Stimulated activated CD4-positive, alpha-beta T cell treated with anti-CD3 and anti-CD28 coated beads, Interleukin-1b, Interleukin-23, amount 100 ng/mL, for 48 hours (primary cell): Measurements from ENCODE around the gene LCTL.
"Not testable (repeated sequence)": the region's sequence is repeated elsewhere in the genome, so short reads cannot be mapped to it uniquely, and the experiment has no call there.

Source experiments
- DNase-seq: peaks from one replicate; pipeline ENCODE4 v3.0.0-alpha.2; 2020

LCTL gene

DNA sequence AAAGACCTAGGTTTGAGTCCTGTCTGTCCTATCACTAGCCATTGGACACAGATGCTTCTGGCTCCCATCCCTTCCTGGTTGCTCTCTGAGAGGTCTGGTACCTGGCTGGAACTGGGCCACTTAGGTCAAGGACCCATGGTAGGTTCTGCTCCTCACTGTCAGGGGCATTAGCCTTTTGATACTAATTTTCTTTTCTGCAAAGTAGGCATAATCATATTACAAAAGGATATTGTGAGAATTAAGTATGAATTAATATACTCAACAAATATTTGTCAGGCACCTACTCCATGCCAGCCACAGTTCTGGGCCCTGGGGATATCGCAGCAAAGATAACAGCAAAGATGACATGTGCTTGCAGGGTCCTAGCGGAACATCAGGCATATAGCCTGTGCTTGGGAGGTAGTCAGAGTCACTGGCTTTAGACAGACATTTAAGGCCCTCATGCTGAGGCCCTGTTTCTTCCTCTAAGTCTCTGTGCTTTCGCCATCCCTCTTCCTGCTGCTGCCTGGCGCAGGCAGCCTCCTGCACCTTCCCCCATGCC is 25.6 kb upstream of the LCTL start:
- no peak for DNase-seq

DNA sequence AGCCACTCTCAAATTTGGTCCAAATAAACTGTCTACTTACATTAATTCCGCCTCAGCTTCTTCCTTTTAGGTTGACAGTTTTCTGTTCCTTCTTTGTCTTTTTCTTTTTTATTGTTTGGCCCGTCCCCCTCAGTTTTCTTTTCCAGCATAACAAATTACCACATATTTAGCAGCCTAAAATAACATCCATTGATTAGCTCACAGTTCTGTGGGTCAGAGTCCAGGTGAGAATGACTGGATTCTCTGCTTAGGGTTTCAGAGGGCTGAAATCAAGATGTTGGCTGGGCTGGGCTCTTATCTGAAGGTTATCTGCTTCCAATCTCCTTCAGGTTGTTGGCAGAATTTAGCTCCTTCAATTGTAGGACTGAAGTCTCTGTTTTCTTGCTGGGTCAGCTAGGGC is 24.6 kb upstream of the LCTL start:
- no peak for DNase-seq

DNA sequence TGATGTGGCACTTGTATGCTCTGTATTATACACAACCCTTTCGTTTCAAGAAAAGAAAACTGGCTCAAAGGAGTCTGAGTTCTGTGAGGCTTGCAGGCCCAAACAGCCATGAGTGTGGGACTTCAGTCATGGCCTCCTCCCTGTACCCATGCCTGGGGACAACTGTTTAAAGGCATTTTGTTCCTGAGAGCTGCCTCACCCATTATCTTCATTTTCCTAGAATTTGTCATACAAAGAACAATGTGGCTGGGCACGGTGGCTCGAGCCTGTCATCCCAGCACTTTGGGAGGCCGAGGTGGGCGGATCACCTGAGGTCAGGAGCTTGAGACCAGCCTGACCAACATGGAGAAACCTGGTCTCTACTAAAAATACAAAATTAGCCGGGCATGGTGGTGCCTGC is 23.6 kb upstream of the LCTL start:
- not testable (repeated sequence) for DNase-seq

DNA sequence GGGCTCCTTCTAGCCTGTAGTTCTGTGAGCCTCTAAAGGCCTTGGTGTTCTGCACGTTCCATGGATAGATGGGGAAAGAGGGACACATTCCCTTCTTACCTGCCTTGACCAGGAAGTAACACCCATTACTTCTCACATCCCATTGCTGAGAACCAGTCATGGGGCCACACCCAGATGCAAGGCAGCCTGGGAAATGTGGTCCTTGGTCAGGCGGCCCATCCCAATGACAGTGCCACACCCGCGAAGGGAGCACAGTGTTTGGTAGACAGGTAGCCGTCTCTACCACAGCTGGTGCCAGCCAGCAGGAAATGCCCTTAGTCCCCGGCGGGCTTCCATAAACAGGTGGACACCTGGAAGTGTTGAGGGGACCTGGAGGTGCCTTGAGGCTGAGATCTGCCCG is 23.2 kb upstream of the LCTL start:
- DNase-seq: no peak

DNA sequence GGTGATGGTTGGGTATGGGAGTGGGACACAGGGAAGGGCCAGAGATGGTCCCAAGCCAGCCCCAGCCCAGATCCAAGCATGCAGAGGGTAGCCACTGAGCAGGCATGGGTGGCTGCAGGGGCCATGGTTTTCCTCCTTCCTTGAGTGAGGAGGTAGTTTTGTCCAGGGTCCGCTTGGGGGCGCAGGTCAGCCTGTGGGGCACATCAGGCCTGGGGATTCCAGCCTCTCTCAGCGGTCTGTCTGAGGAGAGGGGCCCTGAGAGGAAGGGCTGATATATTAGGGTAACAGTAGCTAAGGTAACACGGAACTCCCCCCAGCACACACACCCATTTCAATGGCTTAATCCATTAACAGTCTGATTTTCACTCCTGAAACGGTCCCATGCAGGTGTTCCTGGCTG is 22.7 kb upstream of the LCTL start:
- DNase-seq: no peak

DNA sequence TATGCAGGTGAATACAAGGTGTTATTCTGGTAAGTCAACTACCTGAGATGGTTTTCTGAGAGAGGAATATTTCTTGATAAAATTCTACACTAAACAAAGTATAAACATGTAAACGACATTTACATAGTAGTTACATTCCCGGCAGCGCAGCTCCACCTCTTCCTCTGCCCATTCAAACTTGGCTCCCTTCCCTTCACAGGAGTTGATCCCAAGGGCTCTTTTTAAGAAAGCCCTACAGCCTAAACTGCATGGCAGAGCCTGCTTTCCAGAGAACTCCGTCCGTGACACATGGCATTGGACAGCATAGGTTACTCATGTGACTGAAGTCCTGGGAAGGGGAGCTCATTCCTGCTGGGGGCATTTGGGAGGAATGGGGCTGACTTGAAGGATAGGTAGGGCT is 22.0 kb upstream of the LCTL start:
- no peak for DNase-seq

DNA sequence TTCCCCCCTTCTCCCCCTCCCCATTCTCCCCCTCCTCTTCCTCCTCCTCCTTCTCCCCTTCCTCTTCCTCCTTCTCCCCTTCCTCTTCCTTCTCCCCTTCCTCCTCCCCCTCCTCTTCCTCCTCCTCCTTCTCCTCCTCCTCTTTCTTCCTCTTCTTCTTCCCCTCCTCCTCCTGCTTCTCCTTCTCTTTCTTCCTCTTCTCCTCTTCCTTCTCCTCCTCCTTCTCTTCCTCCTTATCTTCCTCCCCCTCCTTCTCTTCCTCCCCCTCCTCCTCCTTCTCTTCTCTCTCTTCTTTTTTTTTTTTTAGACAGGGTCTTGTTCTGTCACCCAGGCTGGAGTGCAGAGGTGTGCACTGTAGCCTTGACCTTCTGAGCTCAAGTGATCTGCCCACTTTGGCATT is 21.2 kb upstream of the LCTL start:
- DNase-seq: no peak

DNA sequence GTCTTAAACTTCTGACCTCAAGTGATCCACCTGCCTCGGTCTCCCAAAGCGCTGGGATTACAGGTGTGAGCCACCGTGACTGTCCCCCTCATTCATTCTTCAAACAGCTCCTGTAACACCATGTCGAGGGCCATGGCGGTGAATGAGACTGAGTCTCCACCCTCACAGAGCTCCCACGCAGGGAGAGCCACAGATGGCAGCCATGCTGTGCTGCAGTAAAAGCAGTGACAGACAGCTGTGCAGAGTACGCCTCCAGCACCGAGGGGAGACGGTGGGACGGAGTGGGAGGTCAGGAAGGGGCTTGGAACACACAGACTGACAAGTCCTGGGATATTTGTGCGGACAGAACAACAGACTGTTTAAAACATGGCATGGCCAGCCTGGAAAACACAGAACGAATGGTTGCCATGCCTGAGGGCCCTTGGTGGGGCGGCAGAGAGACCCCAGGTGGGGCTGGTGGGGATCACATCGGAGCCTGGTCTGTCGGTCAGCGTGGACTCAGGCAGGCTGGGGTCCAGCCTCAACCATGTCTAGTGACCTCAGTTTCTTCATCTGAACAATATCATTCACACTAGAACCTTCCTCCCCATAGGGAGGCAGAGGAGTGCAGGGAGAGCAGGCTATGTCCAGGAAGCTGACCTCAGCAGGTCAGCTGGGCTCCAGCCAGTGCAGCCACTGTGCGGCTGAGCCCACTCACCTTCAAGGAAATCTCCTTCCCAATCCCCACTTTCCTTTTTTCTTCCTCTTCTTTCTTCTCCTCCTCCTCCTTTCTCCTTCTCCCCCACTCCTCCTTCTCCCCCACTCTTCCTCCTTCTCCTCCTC is 20.6 kb upstream of the LCTL start:
- DNase-seq: no peak

DNA sequence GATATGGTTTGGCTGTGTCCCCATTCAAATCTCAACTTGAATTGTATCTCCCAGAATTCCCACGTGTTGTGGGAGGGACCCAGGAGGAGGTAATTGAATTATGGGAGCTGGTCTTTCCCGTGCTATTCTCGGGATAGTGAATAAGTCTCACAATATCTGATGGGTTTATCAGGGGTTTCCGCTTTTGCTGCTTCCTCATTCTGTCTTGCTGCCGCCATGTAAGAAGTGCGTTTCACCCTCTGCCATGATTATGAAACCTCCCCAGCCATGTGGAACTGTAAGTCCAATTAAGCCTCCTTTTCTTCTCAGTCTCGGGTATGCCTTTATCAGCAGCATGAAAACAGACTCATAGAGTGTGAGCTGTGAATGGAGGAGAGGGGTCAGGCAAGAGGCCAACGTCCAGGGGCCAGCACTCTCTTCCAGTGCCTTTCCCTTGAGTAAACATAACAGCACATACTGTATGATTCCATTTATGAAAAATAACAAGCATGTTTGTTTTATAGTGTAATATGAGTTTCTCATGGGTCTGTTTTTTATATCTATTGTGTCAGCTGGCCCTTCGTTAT is 16.3 kb upstream of the LCTL start:
- no peak for DNase-seq

DNA sequence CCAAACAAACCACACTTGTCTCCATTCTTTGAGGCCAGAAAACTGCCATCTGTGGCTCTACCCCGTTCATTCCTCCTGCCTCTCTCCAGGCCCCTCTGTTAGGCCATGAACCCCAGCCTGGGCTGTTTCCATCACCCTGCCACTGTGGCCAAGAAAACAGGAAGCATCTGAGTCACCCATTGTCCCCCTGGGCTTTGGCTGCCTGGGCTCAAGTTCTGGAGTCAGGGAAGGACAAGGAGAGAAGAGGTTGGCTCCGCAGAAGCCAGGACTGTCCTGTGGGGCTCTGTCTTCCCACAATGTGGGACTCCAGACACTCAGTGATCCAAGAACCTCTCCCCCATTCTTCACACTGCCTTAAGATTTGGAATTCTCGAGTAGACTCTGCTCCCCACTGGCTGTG is 14.8 kb upstream of the LCTL start:
- no peak for DNase-seq

DNA sequence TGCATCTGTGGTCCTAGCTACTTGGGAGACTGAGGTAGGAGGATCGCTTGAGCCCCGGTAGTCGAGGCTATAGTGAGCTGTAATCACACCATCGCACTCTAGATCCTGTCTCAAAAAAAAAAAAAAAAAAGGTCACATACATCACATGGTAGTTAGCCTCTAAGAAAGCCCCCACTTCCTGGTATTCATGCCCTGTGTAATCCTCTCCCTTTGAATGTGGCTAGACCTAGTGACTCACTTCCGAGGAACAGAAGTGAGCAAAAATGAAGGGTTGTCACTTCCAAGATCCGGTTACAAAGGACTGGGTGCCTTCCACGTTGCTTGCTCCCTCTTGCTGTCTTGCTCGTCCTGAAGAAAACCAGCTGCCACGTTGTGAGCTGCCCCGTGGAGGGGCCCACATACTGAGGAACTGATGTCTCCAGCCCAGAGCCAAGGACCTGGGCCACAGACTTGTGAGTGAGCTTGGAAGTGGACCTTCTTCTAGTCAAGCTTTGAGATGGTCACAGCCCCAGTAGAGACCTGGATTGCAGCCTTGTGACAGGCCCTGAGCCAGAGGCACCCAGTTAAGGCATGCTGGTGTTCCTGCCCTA is 12.6 kb upstream of the LCTL start:
- DNase-seq: no peak

DNA sequence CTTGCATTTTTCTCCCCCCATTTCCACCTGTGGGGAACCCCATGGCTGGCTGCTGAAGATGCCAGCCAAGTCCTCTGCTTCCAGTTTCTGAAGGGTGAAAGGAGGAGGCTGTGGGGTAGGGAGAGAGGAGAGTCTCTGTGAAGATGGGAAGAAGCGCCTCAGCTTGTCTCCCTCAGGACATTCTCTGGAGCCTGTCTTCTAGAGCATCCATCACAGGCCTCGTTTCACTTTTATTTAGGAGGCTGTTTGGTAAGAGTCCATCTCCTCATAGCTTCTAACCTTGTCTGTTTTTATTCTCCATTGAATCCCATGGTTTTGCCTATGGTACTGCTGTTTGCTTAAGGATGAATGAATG is 8.8 kb upstream of the LCTL start:
- no peak for DNase-seq

DNA sequence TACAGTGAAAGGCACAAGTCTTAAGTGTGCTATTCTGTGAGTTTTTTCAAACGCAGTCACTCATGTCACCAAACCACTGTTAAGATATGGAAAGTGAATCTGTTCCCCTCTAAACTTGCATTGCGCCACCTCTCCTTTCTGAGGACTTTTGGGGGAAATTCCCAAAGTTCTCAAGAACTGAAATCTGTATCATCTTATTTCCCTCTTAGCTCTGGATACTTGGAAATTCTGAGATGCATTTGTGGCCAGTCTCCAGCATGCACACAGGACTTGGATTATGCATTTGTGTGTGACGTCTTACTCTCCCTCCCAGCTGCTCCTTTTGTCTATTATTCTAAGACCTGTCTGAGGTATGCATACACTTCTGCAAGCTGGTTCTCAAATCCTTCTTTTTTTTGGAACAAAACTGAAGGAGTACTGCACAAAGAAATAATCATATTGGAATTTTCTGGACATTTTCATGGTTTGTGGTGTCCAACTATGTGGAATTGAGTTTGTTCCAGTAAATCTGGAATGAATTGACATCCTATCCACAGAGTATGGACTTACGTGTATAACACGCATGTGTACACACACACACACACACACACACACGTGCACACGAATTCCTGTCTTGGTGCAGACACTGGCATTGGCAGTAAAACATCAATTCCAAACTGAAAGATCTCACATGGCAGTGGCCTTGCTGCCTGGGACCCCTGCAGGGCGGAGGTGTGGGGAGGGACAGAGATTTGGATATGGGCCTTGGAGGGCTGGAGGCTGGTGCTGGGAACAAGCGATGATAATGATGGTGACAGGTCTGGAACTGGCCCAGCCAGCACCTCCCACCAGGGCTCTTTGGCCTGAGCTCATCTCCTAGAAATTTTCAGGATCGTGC is 8.2 kb upstream of the LCTL start:
- no peak for DNase-seq

DNA sequence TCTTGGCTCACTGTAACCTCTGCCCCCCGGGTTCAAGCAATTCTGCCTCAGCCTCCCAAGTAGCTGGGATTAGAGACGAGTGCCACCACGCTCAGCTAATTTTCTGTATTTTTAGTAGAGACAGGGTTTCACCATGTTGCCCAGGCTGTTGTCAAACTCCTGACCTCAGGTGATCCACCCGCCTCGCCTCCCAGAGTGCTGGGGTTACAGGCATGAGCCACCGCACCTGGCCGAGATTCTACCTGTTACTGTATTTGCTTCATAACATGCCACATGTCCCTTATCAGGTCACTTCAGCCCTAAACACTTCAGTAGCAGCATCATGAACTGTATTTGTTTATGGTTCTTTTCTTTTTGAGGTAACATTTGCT is 7.5 kb upstream of the LCTL start:
- no peak for DNase-seq

DNA sequence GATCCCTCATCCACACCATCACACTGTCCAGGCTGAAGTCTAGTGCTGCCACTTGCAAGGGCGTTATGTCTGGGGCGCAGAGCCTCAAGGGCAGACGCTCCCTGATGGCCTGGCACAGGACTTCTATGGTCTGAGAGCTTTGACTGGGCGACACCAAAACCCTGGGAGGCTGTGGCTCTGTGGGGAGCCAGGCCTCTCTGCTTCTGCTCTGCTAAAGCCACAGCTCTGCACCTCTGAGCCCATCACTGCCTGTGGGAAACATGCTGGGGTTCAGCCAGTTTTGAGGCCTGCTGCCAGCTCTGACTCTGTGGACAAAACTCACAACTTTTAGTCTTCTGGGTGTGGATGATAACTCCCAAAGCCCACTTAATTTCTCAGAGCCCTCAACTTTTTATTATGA is 6.3 kb upstream of the LCTL start:
- DNase-seq: no peak

DNA sequence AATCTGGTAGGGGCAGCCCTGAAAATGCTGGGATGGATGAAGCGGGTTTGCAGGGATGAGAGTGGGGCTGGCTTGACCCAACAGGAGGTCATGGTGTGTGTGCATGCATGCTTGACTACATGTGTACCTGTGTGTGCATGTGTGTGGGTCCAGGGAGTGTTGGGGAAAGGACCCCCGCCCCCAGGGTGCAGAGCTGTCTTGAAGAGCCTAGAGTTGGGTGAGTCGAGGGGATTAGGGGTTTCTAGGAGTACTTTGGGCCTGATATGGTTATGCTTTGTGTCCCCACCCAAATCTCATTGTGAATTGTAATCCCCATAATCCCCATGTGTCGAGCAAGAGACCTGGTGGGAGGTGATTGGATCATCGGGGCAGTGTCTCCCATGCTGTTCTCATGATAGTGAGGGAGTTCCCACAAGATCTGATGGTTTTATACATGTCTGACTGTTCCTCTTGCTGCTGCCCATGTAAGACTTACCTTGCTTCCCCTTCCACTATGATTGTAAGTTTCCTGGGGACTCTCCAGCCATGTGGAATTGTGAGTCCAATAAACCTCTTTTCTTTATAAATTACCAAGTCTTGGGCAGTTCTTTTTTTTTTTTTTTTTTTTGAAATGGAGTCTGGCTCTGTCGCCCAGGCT is 5.2 kb upstream of the LCTL start:
- DNase-seq: no peak

DNA sequence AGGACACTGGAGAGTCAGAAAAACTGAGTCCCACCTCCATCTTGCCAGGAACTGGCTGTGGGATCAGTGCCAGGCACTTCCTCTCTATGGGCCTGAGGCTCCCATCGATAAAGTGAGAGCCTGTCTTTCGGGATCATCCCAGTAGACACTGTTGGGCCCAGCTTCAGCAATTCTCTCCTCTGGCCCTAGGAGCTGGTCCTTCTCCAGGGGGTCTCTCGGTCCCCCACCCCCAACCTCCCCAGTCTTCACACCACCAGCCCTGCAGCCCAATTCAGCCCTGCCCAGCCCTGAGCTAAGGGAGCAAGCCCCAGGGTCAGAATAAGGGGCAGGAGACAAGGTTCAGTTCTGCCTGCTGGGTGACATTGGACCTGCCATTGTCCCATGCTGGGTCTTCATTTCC is 4.5 kb upstream of the LCTL start:
- DNase-seq: no peak

DNA sequence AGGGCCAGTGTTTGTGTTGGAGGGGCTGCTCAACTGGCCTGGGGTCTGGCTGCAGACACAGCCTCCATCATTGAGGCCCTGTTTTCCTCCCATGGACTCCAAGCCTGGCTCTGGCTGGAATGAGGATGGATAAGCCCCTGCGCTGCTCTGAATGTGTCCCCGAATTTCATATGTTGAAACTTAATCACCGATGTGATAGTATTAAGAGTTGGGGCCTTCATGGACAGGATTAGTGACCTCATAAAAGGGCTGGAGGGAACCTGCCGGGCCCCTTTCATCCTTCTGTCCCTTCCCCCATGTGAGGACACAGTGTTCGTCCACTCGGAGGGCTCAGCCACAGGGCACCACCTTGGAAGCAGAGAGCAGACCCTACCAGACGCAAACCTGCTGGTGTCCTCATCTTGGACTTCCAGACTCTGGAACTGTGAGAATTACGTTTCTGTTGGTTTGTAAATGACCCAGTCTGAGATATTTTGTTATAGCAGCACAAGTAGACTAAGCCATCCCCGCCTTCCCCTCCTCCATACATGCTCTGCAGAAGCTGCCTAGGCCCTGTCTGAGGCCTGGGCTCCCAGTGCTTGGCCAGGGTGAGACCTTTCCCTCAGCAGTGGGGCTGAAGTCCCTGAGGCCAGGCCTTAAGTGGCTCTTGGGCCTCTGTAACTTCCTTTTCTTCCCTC is 3.8 kb upstream of the LCTL start:
- DNase-seq: no peak

DNA sequence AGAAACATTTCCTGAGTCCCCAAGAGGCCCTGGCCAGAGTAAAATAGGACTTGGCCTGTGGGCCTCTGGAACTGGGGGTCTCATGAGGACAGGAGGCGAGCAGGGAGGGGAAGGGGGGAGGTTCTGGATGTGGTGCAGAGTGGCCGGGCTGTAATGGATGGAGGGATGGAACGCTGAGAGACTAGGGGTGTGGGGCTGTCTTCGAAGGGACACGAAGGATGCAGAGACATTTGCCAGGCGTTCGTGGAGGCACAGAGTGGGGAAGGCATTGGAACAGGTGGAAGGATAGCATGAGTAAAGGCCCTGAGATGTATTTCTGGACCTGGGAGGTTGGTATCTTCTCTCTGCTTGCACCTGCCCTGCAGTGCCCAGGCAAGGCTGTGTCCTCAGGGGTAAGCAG is 2.1 kb upstream of the LCTL start:
- DNase-seq: no peak

DNA sequence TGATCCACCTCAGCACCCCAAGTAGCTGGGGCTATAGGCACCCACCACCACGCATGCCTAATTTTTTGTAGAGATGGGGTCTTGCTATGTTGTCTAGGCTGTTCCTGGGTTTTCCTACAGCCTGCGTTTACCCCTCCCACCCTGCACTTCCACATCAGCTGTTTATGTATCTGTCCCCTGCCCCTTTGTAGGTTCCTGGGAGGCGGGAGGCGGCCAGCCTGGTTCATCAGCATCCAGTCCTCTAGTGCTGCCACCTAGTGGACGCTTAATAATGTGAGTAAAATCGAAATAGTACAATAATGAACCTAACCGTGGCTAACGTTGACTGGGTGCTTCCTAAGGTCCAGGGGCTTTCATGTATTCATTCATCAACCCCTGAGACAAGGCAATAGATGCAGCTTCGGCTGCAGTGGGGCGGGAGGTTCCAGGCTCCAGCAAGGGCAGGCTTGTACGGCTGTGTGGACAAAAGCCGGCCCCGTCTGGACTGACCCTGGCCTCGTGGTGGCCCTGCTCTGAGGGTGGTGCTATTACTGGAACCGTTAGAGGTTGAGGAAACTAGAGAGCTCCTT is 1.2 kb upstream of the LCTL start:
- no peak for DNase-seq

DNA sequence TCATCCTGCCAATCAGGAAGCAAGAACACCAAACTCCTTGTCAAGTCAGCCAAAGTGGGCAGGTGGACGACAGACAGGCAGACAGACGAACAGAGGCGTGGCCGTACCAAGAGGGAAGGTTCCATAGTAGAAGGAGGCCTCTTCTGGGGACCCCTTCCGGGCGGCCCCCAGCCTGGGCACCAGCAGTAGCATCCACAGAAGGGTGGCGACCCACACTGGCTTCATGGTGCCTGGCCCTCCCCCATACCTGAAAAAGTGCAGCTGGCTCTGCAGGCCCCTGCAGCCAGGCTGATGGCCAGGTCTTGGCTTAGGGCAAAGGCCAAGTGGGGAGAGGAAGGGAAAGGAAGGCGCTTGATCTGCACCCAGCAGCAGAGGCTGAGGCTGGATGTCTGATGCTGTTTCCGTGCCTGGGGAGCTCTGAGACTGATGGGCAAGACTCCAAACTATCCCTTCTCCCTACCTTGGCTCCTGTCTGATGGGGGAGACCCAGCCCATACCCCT is 607 bp downstream of the LCTL start:
- DNase-seq: no peak
